K562 treated with DMSO at 1 percent for 4 hours (cell line): ENCODE results near the gene GPN3. TPM values are rescaled to one million over a fixed set of nuclear protein-coding genes. Genes with fewer than 3 reads are reported as not detected.

ENCODE experiments used
- total RNA-seq: library from RNA; unstranded; fragments of 300-600 nt; gene quantifications from 2 replicates; pipeline ENCODE4 v1.2.3, GENCODE V29; 2022; ENCODE audit not compliant: insufficient read depth

GPN3 gene
- total RNA-seq = 35.6 and 42.9 TPM in 2 replicates

GRCh38 chr12:110468214-110469048, at the start of gene GPN3, which contains the start of gene FAM216A:
TSS of gene GPN3 (minus strand) at chr12:110468257. CDS start at chr12:110468203, 54 bp downstream.
TSS of gene FAM216A (plus strand) at chr12:110468845. CDS start at chr12:110468876, 31 bp downstream.

DNA sequence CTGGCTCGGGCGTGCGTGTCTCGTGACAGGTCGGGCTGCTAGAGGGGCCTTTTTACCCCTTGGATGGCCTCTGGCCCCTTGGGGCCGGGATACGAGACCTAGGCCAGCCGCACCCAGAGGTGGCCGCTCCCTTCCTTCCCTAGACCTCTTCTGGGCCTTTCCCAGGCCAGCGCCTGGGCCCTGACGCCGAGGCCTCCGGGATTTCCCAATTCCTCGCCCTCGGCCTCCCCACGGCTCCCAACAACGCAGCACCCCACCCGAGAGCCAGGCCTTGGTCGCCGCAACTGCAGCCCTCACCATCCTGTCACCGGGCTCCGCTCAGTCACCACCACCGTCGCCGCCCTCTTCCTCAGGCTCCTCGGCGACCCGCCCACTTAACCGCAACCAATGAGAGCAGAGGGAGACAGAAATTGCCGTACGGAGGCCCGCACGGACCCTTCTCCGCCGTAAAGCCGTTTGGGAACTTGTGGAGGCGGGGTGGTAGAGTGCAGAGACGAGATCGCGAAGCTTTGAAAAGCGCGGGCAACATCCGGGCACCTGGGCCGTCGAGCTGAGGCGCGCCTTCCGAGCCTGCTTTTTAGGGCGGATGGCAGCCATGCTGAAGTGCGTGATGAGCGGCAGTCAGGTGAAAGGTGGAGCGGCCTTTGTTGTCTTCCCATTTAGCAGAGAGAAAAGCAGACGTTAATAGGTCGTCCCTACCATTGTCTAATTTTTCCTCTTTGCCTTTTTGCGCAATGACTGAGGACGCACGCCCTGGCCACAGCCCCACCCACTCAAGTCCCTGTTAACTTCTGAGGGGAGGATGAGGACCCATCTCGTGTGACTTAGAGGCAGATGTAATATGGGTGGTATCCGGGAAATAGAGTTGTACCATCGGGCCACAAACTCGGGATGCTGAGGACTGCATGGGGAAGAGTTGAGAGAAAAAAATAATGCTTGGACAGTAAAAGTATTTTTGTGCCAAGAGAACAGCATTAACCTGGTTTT, 34.0 kb upstream of the GPN3 start, which contains the start of the genes RAD9B and VPS29:
Gene RAD9B, plus strand, starts transcription at position 580 of the 987 bp plus-strand sequence. Its CDS starts 7 bp downstream, at position 587.
Gene VPS29, minus strand, starts transcription at position 360 of the 987 bp plus-strand sequence. Its CDS starts 60 bp downstream, at position 300.

DNA sequence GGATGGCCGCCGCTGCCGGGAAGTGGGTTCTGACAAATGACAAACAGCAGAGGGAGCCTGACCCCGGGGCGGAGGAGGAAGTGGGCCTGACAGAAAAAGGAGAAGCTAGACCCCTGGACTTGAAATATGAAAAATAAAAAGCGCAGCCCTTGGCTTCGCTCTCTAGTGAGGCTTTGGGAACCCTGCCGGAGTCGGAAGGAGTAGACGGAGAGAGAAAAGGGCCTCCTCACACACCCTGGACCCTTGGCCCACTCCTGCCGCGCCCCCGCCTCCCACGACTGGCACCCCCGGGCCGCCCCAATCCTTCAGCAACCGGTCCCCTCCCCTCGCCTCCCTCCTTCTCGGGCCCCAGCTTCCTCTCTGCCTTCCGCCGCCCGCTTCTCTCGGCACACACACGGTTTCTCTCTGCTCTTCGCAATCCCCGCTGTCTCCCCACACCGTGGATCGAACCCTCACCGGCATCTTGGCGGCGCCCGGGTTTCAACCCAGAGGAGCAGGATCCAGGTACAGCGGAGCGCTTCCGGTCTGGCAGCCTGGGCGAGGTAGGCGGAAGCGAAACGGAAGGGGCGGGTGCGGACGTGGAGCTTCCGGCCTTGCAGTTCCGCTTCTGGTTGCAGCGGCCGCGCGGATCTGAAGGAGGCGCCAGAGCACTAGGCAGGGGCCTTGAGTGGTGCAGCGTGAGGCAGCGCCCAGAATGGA, 18.1 kb downstream of the GPN3 start, which contains the start of gene ARPC3:
Gene ARPC3, minus strand, starts transcription at position 539 of the 699 bp plus-strand sequence. Its CDS starts 77 bp downstream, at position 462.

DNA sequence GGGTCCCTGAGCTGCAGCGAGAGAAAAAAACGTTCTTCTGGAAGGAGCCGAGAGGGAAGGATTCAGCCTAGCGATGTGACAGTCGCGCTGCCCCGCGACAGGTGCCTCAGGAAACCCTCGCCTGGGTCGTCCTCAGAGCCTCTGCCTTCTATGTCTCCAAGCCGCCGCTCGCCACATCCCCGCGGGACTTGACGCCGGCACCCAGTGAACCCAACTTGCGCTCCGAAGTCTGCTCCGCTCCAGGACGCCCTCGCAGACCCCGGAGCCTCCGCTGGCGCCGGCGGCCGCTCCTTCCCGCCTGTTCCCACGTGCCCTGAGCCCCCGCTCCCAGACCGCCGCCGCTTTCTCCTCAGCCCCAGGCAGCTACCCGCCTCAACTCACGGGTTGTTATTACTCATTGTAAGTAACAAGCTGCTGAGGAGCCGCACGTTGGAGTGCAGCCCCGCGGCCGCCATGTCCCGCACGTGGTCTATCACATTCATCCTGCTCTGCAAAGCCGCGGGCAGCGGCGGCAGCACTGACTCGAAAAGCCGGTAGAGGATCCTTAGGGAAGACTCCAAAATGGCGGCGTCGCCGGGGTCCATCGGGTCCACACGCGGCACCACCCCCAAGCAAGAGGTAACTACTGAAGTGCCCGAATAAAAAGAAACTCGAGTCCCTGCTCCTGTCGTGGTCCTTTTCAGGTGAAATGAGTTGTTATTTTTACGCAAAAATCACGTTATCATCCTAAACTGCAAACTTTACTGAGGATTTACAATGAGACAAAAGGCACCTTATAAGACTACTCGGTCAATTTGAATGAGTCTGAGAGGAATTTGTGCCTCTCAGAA, 64.7 kb downstream of the GPN3 start, which contains the start of gene ANAPC7:
Gene ANAPC7, minus strand, starts transcription at position 563 of the 830 bp plus-strand sequence. Its CDS starts 81 bp downstream, at position 482.

Other genes starting within 250 kb of the GPN3 start
- gene ATP2A2, start 187.0 kb downstream of the GPN3 start, total RNA-seq = 106 and 141 TPM in 2 replicates
- gene ANAPC7, start 64.5 kb downstream of the GPN3 start, total RNA-seq = 62.5 and 64.0 TPM in 2 replicates
- gene ARPC3, start 17.9 kb downstream of the GPN3 start, total RNA-seq = 257 and 270 TPM in 2 replicates
- gene FAM216A, start 588 bp upstream of the GPN3 start, total RNA-seq = 11.5 and 16.8 TPM in 2 replicates
- 100 and 127 TPM in 2 replicates for gene VPS29, start 33.9 kb upstream of the GPN3 start, total RNA-seq
- 1.5 and 3.3 TPM in 2 replicates for gene RAD9B, start 34.1 kb upstream of the GPN3 start, total RNA-seq
- 13.6 and 15.3 TPM in 2 replicates for gene PPTC7, start 115.1 kb upstream of the GPN3 start, total RNA-seq
- 6.3 and 11.8 TPM in 2 replicates for gene TCTN1, start 145.9 kb upstream of the GPN3 start, total RNA-seq
- gene HVCN1, start 220.9 kb upstream of the GPN3 start, total RNA-seq = 4.2 and 4.3 TPM in 2 replicates